SK-N-SH (cell line): Measurements from ENCODE around the gene PYCR2. TPM values are rescaled to one million over a fixed set of nuclear protein-coding genes. Genes with fewer than 3 reads are reported as not detected.

Source experiments
- CTCF ChIA-PET: fragments of 300-600, 350-600 bp; formaldehyde crosslinking; extraction: SDS; loops from one replicate; lab custom pipeline; 2021; lab: Yijun Ruan, JAX
- POLR2A ChIA-PET: fragments of 350-600 bp; sonication (Branson Sonifier 250); formaldehyde crosslinking; extraction: SDS; loops from one replicate; lab custom pipeline; 2020; ENCODE audit warnings: antibody characterized with exemption, inconsistent platforms; lab: Yijun Ruan, JAX
- DNase-seq: peaks from one replicate; pipeline ENCODE4 v3.0.0; 2012
- H2AFZ ChIP-seq: fragments of 200-600 bp; sonication (generic); 2 replicates; pipeline ENCODE4 v1.8.1; 2016; ENCODE audit warnings: antibody characterized with exemption, mild to moderate bottlenecking, low read depth
- H3F3A ChIP-seq: fragments of 200-600 bp; sonication (generic); replicated peaks from 2 replicates; pipeline ENCODE3; 2016; ENCODE audit warnings: antibody characterized with exemption, mild to moderate bottlenecking; ENCODE audit not compliant: insufficient read depth
- H3K27ac ChIP-seq, 2 experiments: fragments of 200-500 bp in 1 of 2; fragments of 200-600 bp in 1 of 2; sonication (Bioruptor generic) in 1 of 2; sonication (generic), shearing (Covaris generic) in 1 of 2; 2 replicates each; pipeline versions ENCODE4 v1.5.1 to v1.6.1; 2014 to 2016; ENCODE audit warnings: low read depth in 2 of 2, inconsistent platforms in 1 of 2, low read length in 1 of 2, mild to moderate bottlenecking in 1 of 2, mixed read lengths in 1 of 2
- H3K27me3 ChIP-seq: fragments of 200-600 bp; sonication (generic), shearing (Covaris generic); 2 replicates; pipeline ENCODE4 v1.6.1; 2016; ENCODE audit warnings: mixed run types; ENCODE audit not compliant: insufficient read depth
- H3K36me3 ChIP-seq, 2 experiments: fragments of 200-500 bp in 1 of 2; fragments of 200-600 bp in 1 of 2; sonication (Bioruptor generic) in 1 of 2; sonication (generic) in 1 of 2; replicated peaks in 1 of 2; 2 replicates each; pipeline versions ENCODE3 to v1.5.1; 2014 to 2016; ENCODE audit warnings: low read length in 1 of 2, mild to moderate bottlenecking in 1 of 2; ENCODE audit not compliant: insufficient read depth in 2 of 2, control insufficient read depth in 1 of 2
- H3K4me1 ChIP-seq, 2 experiments: fragments of 200-500 bp in 1 of 2; fragments of 200-600 bp in 1 of 2; sonication (Bioruptor generic) in 1 of 2; sonication (generic), shearing (Covaris generic) in 1 of 2; 2 replicates each; pipeline versions ENCODE4 v1.5.1 to v1.6.1; 2014 to 2016; ENCODE audit warnings: low read depth in 1 of 2, low read length in 1 of 2, mixed run types in 1 of 2; ENCODE audit not compliant: insufficient read depth in 2 of 2, control insufficient read depth in 1 of 2
- H3K4me2 ChIP-seq: fragments of 200-600 bp; sonication (generic), shearing (Covaris generic); 2 replicates; pipeline ENCODE4 v1.6.1; 2017; ENCODE audit warnings: mixed run types
- H3K4me3 ChIP-seq, 2 experiments: fragments of 200-500 bp in 1 of 2; fragments of 200-600 bp in 1 of 2; sonication (Bioruptor generic) in 1 of 2; sonication (generic), shearing (Covaris generic) in 1 of 2; 2 replicates each; pipeline versions ENCODE4 v1.5.1 to v1.8.1; 2014 to 2016; ENCODE audit warnings: low read depth in 2 of 2, inconsistent platforms in 1 of 2, low read length in 1 of 2, mild to moderate bottlenecking in 1 of 2, mixed read lengths in 1 of 2, moderate library complexity in 1 of 2
- H3K79me2 ChIP-seq: fragments of 200-600 bp; sonication (generic); 2 replicates; pipeline ENCODE4 v1.8.1; 2017; ENCODE audit warnings: mild to moderate bottlenecking; ENCODE audit not compliant: insufficient read depth
- H3K9ac ChIP-seq: fragments of 200-600 bp; sonication (generic); 2 replicates; pipeline ENCODE4 v1.6.1; 2017; ENCODE audit warnings: mixed run types
- H3K9me2 ChIP-seq: fragments of 200-600 bp; sonication (generic); 2 replicates; pipeline ENCODE4 v1.6.1; 2017; ENCODE audit warnings: mixed run types
- H3K9me3 ChIP-seq: fragments of 200-600 bp; sonication (generic); 2 replicates; pipeline ENCODE4 v1.6.1; 2017; ENCODE audit warnings: mixed run types, mild to moderate bottlenecking, moderate library complexity
- H4K20me1 ChIP-seq: fragments of 200-600 bp; sonication (generic); 2 replicates; pipeline ENCODE4 v1.6.1; 2017; ENCODE audit warnings: mild to moderate bottlenecking, mixed run types; ENCODE audit not compliant: insufficient read depth
- CHD2 ChIP-seq: fragments of 150-350 bp; IDR thresholded peaks from 2 replicates; pipeline ENCODE4 v1.6.1; 2018; ENCODE audit warnings: low read length; ENCODE audit not compliant: partially characterized antibody
- CTCF ChIP-seq: fragments of 200-600 bp; sonication (generic); IDR thresholded peaks from 2 replicates; pipeline ENCODE4 v1.6.1; 2017; ENCODE audit warnings: antibody characterized with exemption, mild to moderate bottlenecking, moderate library complexity
- ELF1 ChIP-seq: IDR thresholded peaks from 2 replicates; pipeline ENCODE4 v1.4.0; 2012
- GATA2 ChIP-seq: sonication (generic); formaldehyde crosslinking; IDR thresholded peaks from 2 replicates; pipeline ENCODE4 v1.5.0; 2020; ENCODE audit warnings: mild to moderate bottlenecking, missing genetic modification reagents
- IRF3 ChIP-seq: fragments of 150-350 bp; IDR thresholded peaks from 2 replicates; pipeline ENCODE4 v1.6.1; 2016; ENCODE audit warnings: mild to moderate bottlenecking, low read depth, low read length
- JUND ChIP-seq: IDR thresholded peaks from 2 replicates; pipeline ENCODE4 v1.4.0; 2012
- MAX ChIP-seq: IDR thresholded peaks from 2 replicates; pipeline ENCODE4 v1.4.0; 2012; ENCODE audit warnings: low read depth
- NFIC ChIP-seq: IDR thresholded peaks from 2 replicates; pipeline ENCODE4 v1.4.0; 2012; ENCODE audit warnings: borderline replicate concordance
- NRF1 ChIP-seq: IDR thresholded peaks from 2 replicates; pipeline ENCODE4 v1.6.1; 2012; ENCODE audit warnings: low read depth, mild to moderate bottlenecking, low read length
- RCOR1 ChIP-seq: fragments of 150-350 bp; IDR thresholded peaks from 2 replicates; pipeline ENCODE4 v1.6.1; 2017; ENCODE audit warnings: antibody characterized with exemption, low read length
- RXRA ChIP-seq: IDR thresholded peaks from 2 replicates; pipeline ENCODE4 v1.4.0; 2012; ENCODE audit warnings: low read depth, mild to moderate bottlenecking, borderline replicate concordance
- SIN3A ChIP-seq: IDR thresholded peaks from 2 replicates; pipeline ENCODE4 v1.6.1; 2012; ENCODE audit warnings: low read depth, mild to moderate bottlenecking, low read length, moderate library complexity, borderline replicate concordance
- SMC3 ChIP-seq: IDR thresholded peaks from 2 replicates; pipeline ENCODE4 v1.6.1; 2012; ENCODE audit warnings: low read depth, low read length, improper control_type of control experiment
- TAF1 ChIP-seq: IDR thresholded peaks from 2 replicates; pipeline ENCODE4 v1.6.1; 2012; ENCODE audit warnings: low read depth, mild to moderate bottlenecking, low read length, moderate library complexity, borderline replicate concordance
- TCF12 ChIP-seq: IDR thresholded peaks from 2 replicates; pipeline ENCODE4 v1.4.0; 2012
- YY1 ChIP-seq: IDR thresholded peaks from 2 replicates; pipeline ENCODE4 v1.4.0; 2012; ENCODE audit warnings: low read depth, mild to moderate bottlenecking
- ZBTB33 ChIP-seq: IDR thresholded peaks from 2 replicates; pipeline ENCODE4 v1.4.0; 2012; ENCODE audit warnings: low read depth, borderline replicate concordance
- WGBS: methylation state at CpG from one replicate; pipeline ENCODE4 v1.1.6; 2017; ENCODE audit warnings: low lambda C conversion rate; 5-methylcytosine and 5-hydroxymethylcytosine counted together
- polyA plus RNA-seq, 3 experiments: library from polyadenylated mRNA; depleted of rRNA; stranded (reverse); fragments of >200 nt; gene quantifications; 2 replicates each; pipeline ENCODE4 v1.2.3, GENCODE V29; 2012

The PYCR2 gene
- polyA plus RNA-seq, 1 of the 3 experiments (the other 2 are of a cell fraction) = 95.3 TPM

GRCh38 chr1:225928186-225929175 lies 4.4 kb upstream of the PYCR2 start:
- no peaks in the 10 kb centered on the region for H3K27me3 ChIP-seq
- H3K27ac ChIP-seq = peak overlapping the region in 1 of 2 experiments; percentile 39; a peak in 1 of 4 replicates
- no peaks in the 10 kb centered on the region for H3K36me3 ChIP-seq
- peak overlapping the region; percentile 41; the same call in 1 of the 2 replicates for H2AFZ ChIP-seq
- peaks cover 9% of the 10 kb centered on the region for H3F3A ChIP-seq
- no peak for DNase-seq
- H4K20me1 ChIP-seq = no peaks in the 10 kb centered on the region
- POLR2A ChIA-PET = interaction anchor here (0.9 kb wide), 1 partner anchor 151 kb away, joined by 3 read pairs; the partner anchor contains the start of gene SRP9
- H3K79me2 ChIP-seq = peaks cover 5% of the 10 kb centered on the region
- no peak overlapping the region for H3K4me2 ChIP-seq
- TF ChIP-seq NRF1 (no peak), ZBTB33 (no peak), JUND (no peak), GATA2 (CRISPR knock-in tag) (no peak), ELF1 (no peak), SMC3 (no peak)
- 87% methylated on average over 14 of the region's 14 CpGs for WGBS
- H3K4me1 ChIP-seq = peaks cover 0 to 7% of the 10 kb centered on the region in 2 experiments; a peak in 1 of 4 replicates
- H3K4me3 ChIP-seq = no peak overlapping the region
- CTCF ChIA-PET = no interaction called here
- no peak overlapping the region for H3K9ac ChIP-seq
- no peaks in the 10 kb centered on the region for H3K9me3 ChIP-seq
- H3K9me2 ChIP-seq = no peaks in the 10 kb centered on the region

GRCh38 chr1:225926551-225927113 lies 2.6 kb upstream of the PYCR2 start:
- H3K4me2 ChIP-seq = no peak overlapping the region
- no peak overlapping the region for H3K9ac ChIP-seq
- H3K79me2 ChIP-seq = peaks cover 20% of the 10 kb centered on the region
- H3K27ac ChIP-seq = no peak overlapping the region
- peaks cover 0 to 7% of the 10 kb centered on the region in 2 experiments for H3K36me3 ChIP-seq
- H3K4me3 ChIP-seq = no peak overlapping the region
- DNase-seq = no peak
- H3K4me1 ChIP-seq = peaks cover 11 to 23% of the 10 kb centered on the region in 2 experiments; a peak in 3 of 4 replicates
- no peaks in the 10 kb centered on the region for H4K20me1 ChIP-seq
- no peak overlapping the region; the same call in 1 of the 2 replicates for H2AFZ ChIP-seq
- CTCF ChIA-PET = interaction anchor here (1.1 to 1.3 kb wide), 2 partner anchors 16 to 452 kb away, joined by 4 to 5 read pairs; no protein-coding TSS in a partner anchor
- H3K27me3 ChIP-seq = no peaks in the 10 kb centered on the region
- H3F3A ChIP-seq = peaks cover 9% of the 10 kb centered on the region
- H3K9me3 ChIP-seq = no peaks in the 10 kb centered on the region
- TF ChIP-seq IRF3 (no peak), SIN3A (no peak), MAX (no peak), GATA2 (CRISPR knock-in tag) (no peak), CTCF (no peak), TCF12 (no peak), CHD2 (no peak), NRF1 (no peak), NFIC (no peak), TAF1 (no peak), RXRA (no peak), RCOR1 (no peak), YY1 (no peak)
- POLR2A ChIA-PET = interaction anchor here (1.0 kb wide), 1 partner anchor 148 kb away, joined by 4 read pairs; no protein-coding TSS in a partner anchor
- WGBS = 86% methylated on average over 3 of the region's 3 CpGs
- H3K9me2 ChIP-seq = no peaks in the 10 kb centered on the region
